Subcutaneous adipose tissue (tissue), 4 donors: ENCODE data around the gene EIPR1. TPM values are rescaled to one million over a fixed set of nuclear protein-coding genes. Genes with fewer than 3 reads are reported as not detected.

Experiments used
- CTCF ChIP-seq: fragments of 450-650 bp; IDR thresholded peaks from one replicate; pipeline ENCODE4 v1.5.1; 2016; ENCODE audit warnings: low read depth, mild to moderate bottlenecking, control low read depth, antibody characterized with exemption, moderate library complexity
- total RNA-seq, 4 donors: library from RNA; depleted of rRNA; stranded (reverse); fragments of >200 nt; gene quantifications; one replicate each; pipeline ENCODE4 v1.1.0, GENCODE V29; 2016

The EIPR1 gene
- total RNA-seq, 4 donors from 2014 or later, result 13.9 to 27.6 (median 16.1) TPM

- no peak for TF ChIP-seq CTCF
Observed at GRCh38 chr2:3294493-3294892, 83.1 kb downstream of the EIPR1 start.

GRCh38 chr2:3294069-3294468 lies 83.5 kb downstream of the EIPR1 start:
- TF ChIP-seq CTCF, result no peak

GRCh38 chr2:3293221-3293620 lies 84.4 kb downstream of the EIPR1 start:
- no peak for TF ChIP-seq CTCF

- TF ChIP-seq CTCF, result no peak
Observed at GRCh38 chr2:3292416-3292815, 85.2 kb downstream of the EIPR1 start.

- TF ChIP-seq CTCF, result no peak
Observed at GRCh38 chr2:3291750-3292149, 85.9 kb downstream of the EIPR1 start.

- no peak for TF ChIP-seq CTCF
Observed at GRCh38 chr2:3291113-3291512, 86.5 kb downstream of the EIPR1 start.

GRCh38 chr2:3290655-3291054 lies 87.0 kb downstream of the EIPR1 start:
- no peak for TF ChIP-seq CTCF
